ENCODE measurements around the gene CCDC141. TPM values are rescaled to one million over a fixed set of nuclear protein-coding genes. Genes with fewer than 3 reads are reported as not detected.

The CCDC141 gene
- total and polyA plus RNA-seq, 11 donors = 10.6 to 258 (median 137) TPM

DNA sequence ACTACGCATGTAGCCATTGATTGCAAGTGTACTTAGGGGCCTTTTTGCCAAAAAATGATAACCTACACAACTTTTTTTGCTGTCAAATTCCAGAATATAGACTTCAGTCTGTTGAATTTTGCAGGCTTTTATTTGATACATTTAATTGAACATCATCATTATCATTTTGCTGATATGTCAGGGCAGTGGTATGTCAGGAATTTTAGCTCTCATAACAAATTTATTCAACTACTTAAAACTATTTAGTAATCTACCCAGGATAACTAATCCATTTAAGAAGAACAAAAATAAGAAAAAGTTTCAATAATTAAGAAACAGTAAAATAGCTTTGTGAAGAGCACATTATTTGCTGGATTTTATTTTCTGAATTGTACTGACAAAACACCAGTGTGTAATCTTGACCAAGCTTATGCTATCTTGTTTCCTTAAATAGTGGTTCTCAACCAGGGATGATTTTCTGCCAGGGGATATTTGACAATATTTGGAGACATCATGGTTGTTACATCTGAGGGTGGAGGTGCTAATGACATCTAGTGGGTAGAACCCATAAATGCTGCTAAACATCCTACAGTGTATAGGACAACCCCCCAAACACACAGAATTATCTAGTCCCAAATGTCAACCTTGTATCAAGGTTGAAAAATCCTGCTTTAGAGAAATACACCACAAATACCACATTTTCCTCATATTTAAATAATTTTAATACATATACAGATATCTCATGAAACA lies 230.6 kb downstream of the CCDC141 start:
- intact Hi-C loops (cut with DNase I) = loop anchor here in 1 of 10 donors (5.0 kb wide), 1 partner anchor 33 kb away; no protein-coding TSS in a partner anchor
- no peaks in the 10 kb centered on the region for H3K27me3 ChIP-seq
- 75 to 91% (median 82%) methylated on average over 1 of the region's 1 CpG for WGBS, 4 donors
- peak overlapping the region; percentile 56 to 84 (median 71) for H3K27ac ChIP-seq
- H3K4me3 ChIP-seq = peak overlapping the region in 8 of 12 donors; percentile 5 to 30 (median 18)
- peaks cover 0 to 17% (median 2%) of the 10 kb centered on the region in 12 donors for H3K4me1 ChIP-seq
- TF ChIP-seq, protein P1, sequence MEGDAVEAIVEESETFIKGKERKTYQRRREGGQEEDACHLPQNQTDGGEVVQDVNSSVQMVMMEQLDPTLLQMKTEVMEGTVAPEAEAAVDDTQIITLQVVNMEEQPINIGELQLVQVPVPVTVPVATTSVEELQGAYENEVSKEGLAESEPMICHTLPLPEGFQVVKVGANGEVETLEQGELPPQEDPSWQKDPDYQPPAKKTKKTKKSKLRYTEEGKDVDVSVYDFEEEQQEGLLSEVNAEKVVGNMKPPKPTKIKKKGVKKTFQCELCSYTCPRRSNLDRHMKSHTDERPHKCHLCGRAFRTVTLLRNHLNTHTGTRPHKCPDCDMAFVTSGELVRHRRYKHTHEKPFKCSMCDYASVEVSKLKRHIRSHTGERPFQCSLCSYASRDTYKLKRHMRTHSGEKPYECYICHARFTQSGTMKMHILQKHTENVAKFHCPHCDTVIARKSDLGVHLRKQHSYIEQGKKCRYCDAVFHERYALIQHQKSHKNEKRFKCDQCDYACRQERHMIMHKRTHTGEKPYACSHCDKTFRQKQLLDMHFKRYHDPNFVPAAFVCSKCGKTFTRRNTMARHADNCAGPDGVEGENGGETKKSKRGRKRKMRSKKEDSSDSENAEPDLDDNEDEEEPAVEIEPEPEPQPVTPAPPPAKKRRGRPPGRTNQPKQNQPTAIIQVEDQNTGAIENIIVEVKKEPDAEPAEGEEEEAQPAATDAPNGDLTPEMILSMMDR (IDR thresholded peaks at IDR 0.05) = peak in 2 of 12 donors; percentile 11 to 15
- no peak for TF ChIP-seq POLR2A (IDR thresholded peaks at IDR 0.05)
- H3K9me3 ChIP-seq = no peaks in the 10 kb centered on the region
- ATAC-seq = peak; percentile 50 to 79 (median 60)
- H3K36me3 ChIP-seq = peaks cover 0 to 24% (median 0%) of the 10 kb centered on the region in 9 donors
- no peak for DNase-seq

DNA sequence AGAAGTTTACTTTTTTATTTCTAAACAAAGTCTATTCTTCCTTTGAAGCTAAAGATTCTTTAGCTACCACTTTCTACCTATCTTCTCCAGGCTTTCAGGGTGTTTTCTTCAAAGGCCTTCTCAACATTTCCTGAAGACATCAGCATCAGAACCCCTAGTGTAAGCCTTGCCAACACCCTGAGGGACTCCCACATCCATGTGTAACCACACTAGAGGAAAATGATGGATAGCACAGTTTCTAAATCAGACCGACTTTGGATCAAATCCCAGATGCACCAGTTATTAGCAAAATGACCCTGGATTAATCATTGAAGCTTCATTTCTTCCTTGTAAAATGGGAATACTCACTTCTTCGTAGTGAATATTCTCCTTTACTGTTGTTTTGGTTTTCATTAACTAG lies 238.0 kb downstream of the CCDC141 start:
- intact Hi-C loops (cut with DNase I) = no loop called here
- Histone ChIP-seq H3K9me3 (no peaks in the 10 kb centered on the region), H3K4me1 (peaks cover 0 to 11% (median 0%) of the 10 kb centered on the region in 12 donors), H3K4me3 (no peak overlapping the region), H3K27me3 (no peaks in the 10 kb centered on the region), H3K27ac (peak overlapping the region in 1 of 12 donors; percentile 42), H3K36me3 (peaks cover 0 to 30% (median 0%) of the 10 kb centered on the region in 9 donors)
- TF ChIP-seq POLR2A (IDR thresholded peaks at IDR 0.05) = no peak
- TF ChIP-seq, protein P1 (IDR thresholded peaks at IDR 0.05) = no peak
- DNase-seq (no peak), ATAC-seq (no peak)
- 70 to 85% (median 76%) methylated on average over 2 of the region's 2 CpGs for WGBS, 4 donors

DNA sequence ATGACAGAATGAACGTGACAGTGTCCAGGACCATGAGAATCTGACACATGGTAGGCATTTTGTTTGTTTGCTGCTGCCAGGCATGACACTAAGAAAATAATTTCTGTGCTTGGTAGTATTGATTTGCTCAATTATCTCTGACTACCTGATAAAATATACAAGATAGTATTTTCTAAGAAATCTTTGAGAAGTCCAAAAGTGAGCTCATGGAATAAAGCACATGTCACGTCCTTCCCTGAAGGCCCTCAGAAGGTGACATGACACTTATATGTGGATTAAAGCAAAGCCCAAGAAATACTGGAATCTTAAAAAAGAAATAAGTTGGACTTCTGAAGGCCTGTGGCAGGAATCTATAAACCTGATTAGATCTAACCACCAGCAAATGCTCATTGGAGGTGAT lies 238.9 kb downstream of the CCDC141 start:
- Histone ChIP-seq H3K4me3 (no peak overlapping the region), H3K4me1 (peaks cover 0 to 11% (median 0%) of the 10 kb centered on the region in 12 donors), H3K27ac (peak overlapping the region in 4 of 12 donors; percentile 2 to 42 (median 10)), H3K9me3 (no peaks in the 10 kb centered on the region), H3K36me3 (peaks cover 0 to 21% (median 0%) of the 10 kb centered on the region in 9 donors), H3K27me3 (no peaks in the 10 kb centered on the region)
- 53 to 75% (median 66%) methylated on average over 2 of the region's 2 CpGs for WGBS, 4 donors
- DNase-seq (no peak), ATAC-seq (no peak)
- TF ChIP-seq, protein P1 (IDR thresholded peaks at IDR 0.05) = no peak
- no peak for TF ChIP-seq POLR2A (IDR thresholded peaks at IDR 0.05)
- intact Hi-C loops (cut with DNase I) = no loop called here

DNA sequence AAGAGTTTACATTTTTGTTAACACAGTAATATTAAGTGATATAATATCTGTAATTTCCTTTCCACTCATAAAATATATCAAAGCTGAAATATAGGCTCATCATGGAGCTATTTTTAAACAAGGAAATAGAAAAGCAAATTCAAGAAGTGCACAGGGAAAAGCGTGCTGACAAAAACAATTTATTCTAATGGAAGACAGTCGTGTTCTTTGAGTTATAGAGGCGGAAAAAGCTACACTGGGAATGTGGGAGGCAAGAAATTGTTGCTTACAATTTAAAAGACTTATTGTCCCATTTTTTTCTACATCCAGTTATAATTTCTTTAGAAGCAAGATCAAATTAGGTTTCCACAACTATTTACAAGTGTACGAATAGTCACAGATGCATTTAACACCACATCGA lies 239.5 kb downstream of the CCDC141 start:
- TF ChIP-seq, protein P1 (IDR thresholded peaks at IDR 0.05) = no peak
- TF ChIP-seq POLR2A (IDR thresholded peaks at IDR 0.05) = no peak
- intact Hi-C loops (cut with DNase I) = no loop called here
- Histone ChIP-seq H3K4me3 (no peak overlapping the region), H3K4me1 (peaks cover 0 to 11% (median 0%) of the 10 kb centered on the region in 12 donors), H3K9me3 (no peaks in the 10 kb centered on the region), H3K27ac (no peak overlapping the region), H3K27me3 (no peaks in the 10 kb centered on the region), H3K36me3 (peaks cover 0 to 15% (median 0%) of the 10 kb centered on the region in 9 donors)
- ATAC-seq (no peak), DNase-seq (no peak)
- 78 to 87% (median 83%) methylated on average over 5 of the region's 5 CpGs for WGBS, 4 donors
